ENCODE measurements around the gene DNAJC4.

Gene DNAJC4

DNA sequence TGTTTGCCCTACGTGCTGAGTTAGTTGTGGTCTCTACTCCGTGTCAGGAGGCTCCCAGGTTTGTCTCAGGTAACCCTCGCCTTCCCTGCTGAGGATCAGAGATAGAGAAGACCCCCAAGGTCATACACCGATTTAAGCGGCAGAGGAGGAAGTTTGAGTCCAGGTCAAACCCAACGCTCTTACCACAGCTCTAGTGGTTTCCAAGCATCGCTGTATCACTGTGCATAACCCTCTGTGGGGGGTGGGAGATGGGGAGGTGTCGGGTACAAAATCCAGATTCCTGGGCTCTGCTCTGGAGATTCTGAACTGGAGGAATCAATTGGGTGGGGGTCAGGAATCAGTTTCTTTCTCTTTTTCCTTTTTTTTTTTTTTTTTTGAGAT lies 627 bp downstream of the DNAJC4 start:
- TF ChIP-seq CTCF (IDR thresholded peaks at IDR 0.05; ENCODE audit: low read length, missing control alignments) = no peak
- H3K4me3 ChIP-seq (replicated peaks; ENCODE audit: low read depth, low read length) = peak overlapping the region; percentile 76
- DNase-seq (ENCODE audit: low read depth) = no peak

DNA sequence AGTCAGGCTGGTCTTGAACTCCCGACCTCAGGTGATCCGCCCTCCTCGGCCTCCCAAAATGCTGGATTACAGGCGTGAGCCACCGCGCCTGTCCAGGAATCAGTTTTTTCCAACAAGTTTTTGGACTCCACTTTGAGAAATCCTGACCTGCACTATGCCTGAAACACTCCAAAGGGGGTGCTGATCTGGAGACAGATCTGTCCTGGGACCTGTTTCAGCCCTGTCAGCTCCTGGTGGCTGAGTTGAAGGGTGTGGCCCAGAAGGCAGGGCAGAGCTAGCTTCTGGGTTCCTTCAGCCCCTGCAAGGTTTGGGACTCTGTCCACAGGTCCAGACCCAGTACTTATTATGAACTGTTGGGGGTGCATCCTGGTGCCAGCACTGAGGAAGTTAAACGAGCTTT lies 1.2 kb downstream of the DNAJC4 start:
- no peak for TF ChIP-seq CTCF (IDR thresholded peaks at IDR 0.05; ENCODE audit: low read length, missing control alignments)
- no peak overlapping the region for H3K4me3 ChIP-seq (replicated peaks; ENCODE audit: low read depth, low read length)
- DNase-seq (ENCODE audit: low read depth) = no peak

- no peak for TF ChIP-seq CTCF (IDR thresholded peaks at IDR 0.05; ENCODE audit: low read length, missing control alignments)
- DNase-seq (ENCODE audit: low read depth) = no peak
- no peak overlapping the region for H3K4me3 ChIP-seq (replicated peaks; ENCODE audit: low read depth, low read length)
Measured at GRCh38 chr11:64232182-64232966, 2.0 kb downstream of the DNAJC4 start.

DNA sequence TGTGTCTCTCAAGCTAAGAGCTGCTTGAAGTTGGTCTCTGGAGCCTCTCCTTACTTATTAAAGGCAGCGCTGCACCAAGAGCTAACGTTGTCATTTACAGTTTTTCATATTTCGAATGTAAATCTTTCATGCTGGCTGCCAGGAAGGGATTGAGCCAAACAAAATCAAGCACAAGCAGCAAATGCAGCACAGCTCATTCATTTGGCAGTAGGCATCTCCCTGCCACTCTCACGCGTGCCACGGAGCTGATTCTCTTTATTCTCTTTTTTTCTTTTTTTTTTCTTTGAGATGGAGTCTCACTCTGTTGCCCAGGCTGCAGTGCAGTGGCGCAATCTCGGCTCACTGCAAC lies 2.6 kb downstream of the DNAJC4 start:
- no peak overlapping the region for H3K4me3 ChIP-seq (replicated peaks; ENCODE audit: low read depth, low read length)
- no peak for TF ChIP-seq CTCF (IDR thresholded peaks at IDR 0.05; ENCODE audit: low read length, missing control alignments)
- no peak for DNase-seq (ENCODE audit: low read depth)

DNA sequence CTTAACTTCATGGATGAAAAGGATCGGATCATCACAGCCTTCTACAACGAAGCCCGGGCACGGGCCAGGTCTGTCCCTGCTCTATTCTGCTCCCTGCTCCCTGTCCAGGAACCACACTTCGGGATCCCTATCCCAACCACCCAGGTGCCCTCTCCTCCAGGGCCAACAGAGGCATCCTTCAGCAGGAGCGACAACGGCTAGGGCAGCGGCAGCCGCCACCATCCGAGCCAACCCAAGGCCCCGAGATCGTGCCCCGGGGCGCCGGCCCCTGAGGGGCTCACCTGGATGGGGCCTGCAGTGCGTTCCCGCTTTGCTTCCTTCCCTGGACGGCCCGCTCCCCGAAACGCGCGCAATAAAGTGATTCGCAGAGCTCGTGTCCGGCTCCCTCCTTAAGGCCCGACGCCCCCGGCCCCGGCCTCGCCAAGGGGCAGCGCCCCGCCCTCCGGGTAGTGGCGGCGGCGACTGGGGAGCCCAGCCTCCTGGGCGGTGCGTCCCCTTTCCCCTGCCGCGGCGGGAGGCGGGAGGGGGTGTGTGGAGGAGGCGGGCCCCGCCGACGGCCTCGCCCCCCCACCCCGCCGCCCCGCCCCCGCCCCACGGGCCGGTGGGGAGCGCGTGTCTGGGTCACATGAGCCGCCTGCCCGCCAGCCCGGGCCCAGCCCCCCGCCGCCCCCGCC lies 3.7 kb downstream of the DNAJC4 start, which contains the start of gene VEGFB:
TSS of gene VEGFB (plus strand) at position 672 of the 674 bp plus-strand sequence. CDS start 250 bp downstream, outside the sequence.
- TF ChIP-seq CTCF (IDR thresholded peaks at IDR 0.05; ENCODE audit: low read length, missing control alignments) = no peak
- peak; percentile 44 for DNase-seq (ENCODE audit: low read depth)
- peak within 1 kb of the TSS; percentile 71 for H3K4me3 ChIP-seq (replicated peaks; ENCODE audit: low read depth, low read length)

DNA sequence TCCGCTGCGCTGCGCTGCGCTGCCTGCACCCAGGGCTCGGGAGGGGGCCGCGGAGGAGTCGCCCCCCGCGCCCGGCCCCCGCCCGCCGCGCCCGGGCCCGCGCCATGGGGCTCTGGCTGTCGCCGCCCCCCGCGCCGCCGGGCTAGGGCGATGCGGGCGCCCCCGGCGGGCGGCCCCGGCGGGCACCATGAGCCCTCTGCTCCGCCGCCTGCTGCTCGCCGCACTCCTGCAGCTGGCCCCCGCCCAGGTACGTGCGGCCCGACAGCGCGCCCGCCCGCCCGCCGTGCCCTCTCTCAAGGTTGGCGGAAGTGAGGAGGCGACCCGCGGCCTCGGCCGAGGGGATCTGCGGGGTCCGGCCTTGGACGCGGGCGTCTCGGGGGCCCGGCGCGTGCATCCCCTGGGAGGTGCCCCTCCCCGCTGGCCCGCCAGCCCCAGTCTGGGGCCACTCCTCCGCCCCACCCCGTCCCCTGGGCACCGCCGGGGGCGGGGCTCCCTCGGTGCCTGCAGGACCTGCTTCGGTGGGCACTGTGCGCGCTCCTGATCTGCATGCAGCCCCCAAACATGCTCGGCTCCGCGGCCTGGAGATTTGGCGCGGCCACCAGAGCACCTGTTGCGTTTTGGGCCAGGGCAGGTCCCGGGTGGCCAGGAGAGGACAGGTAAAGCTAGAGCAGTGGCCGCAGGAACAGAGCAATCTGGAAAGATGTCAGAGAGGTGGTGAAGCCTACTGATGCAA lies 4.5 kb downstream of the DNAJC4 start:
- peak overlapping the region; percentile 71 for H3K4me3 ChIP-seq (replicated peaks; ENCODE audit: low read depth, low read length)
- no peak for DNase-seq (ENCODE audit: low read depth)
- no peak for TF ChIP-seq CTCF (IDR thresholded peaks at IDR 0.05; ENCODE audit: low read length, missing control alignments)
